Type B pancreatic cell (in vitro differentiated cells): ENCODE data around the gene CD151. TPM values are rescaled to one million over a fixed set of nuclear protein-coding genes. Genes with fewer than 3 reads are reported as not detected.

Experiments used
- DNase-seq: peaks from one replicate; pipeline ENCODE4 v3.0.0; 2021; ENCODE audit warnings: mixed read lengths; ENCODE audit not compliant: unreplicated experiment; ENCODE audit errors: extremely low spot score
- H3K27ac Mint-ChIP-seq: 2 replicates; pipeline ENCODE4 v1.8.0; 2021; ENCODE audit warnings: mild to moderate bottlenecking, mixed read lengths
- H3K27me3 Mint-ChIP-seq: 2 replicates; pipeline ENCODE4 v1.8.0; 2021; ENCODE audit warnings: mixed read lengths
- H3K36me3 Mint-ChIP-seq: 2 replicates; pipeline ENCODE4 v1.8.0; 2021; ENCODE audit warnings: mixed read lengths
- H3K4me1 Mint-ChIP-seq: one replicate; pipeline ENCODE4 v1.8.0; 2021; ENCODE audit warnings: mixed read lengths; ENCODE audit not compliant: unreplicated experiment
- H3K4me3 Mint-ChIP-seq: 2 replicates; pipeline ENCODE4 v1.8.0; 2021; ENCODE audit warnings: mild to moderate bottlenecking, mixed read lengths
- H3K9me3 Mint-ChIP-seq: 2 replicates; pipeline ENCODE4 v1.8.0; 2021; ENCODE audit warnings: mixed read lengths
- total RNA-seq: library from RNA; stranded (reverse); gene quantifications from 2 replicates; pipeline ENCODE4 v1.2.1, GENCODE V29; 2021; ENCODE audit warnings: low replicate concordance
- TF ChIP-seq, protein P1 (sequence below): fragments of 200-600 bp; sonication (generic); conservative IDR thresholded peaks from 2 replicates; pipeline ENCODE4 v1.5.0; 2021; ENCODE audit warnings: antibody characterized with exemption, mild to moderate bottlenecking

The CD151 gene
- total RNA-seq, 1 donor from 2014 or later: 126 TPM

DNA sequence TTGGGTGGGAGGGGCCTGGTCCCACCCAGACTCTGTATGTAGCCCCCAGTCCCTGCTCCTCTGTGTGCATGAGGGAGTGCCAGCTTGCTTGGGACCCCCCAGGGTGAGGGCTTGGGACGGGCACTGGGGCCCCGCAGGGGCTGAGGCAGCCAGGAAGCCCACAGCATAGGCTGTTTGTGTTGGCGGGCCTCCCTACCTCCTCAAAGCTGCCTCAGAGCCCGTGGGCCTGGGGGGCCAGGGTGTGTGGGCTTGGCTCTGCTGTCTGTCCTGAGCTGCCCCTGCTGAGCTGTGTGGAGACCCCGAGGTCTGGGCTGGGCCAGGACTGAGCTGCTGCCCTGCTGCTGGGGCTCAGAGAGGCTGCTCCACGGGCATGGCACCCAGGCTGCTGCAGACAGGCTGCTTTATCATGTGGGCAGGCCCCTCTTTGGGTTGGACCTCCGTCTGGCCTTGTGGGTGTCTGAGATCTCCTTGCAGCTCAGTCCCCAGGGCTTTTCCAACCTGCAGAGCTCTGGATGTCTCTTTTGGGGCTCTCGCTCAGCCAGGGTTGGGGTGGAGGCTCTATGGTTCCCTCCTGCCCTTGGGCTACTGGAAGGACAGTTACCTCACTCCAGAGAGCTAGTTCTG lies 13.2 kb downstream of the CD151 start:
- Mint-ChIP-seq H3K4me3 (peak overlapping the region; percentile 67), H3K27ac (no peak overlapping the region)

DNA sequence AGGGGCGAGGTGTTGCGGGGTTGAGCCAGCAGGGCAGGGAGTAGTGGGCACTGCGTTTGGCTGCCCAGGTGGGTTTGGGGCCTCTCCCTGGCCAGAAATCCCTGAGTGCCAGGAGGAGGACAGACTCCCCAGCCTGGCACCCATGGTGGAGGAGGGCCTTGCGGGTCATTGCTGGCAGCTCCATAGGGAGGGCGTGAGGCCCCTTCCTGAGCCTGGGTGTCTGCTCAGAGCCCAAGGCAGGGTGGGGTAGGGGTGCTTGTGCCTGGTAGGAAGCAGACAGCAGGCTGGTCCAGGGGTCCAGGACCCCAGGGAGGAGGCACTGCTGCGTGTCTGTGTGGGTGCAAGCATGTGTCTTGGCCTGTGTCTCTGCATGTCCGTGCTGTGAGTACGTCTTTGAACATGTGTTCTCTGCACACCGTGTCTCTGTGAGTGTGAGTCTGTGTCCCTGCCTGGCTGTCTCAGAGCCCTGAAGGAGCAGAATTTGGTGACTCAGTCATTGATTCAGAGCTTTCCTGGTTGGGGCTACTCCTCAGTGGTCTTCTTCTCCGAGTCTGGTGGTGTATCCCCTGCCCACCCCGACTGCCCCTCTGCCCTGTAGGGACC lies 13.8 kb downstream of the CD151 start:
- no peak for DNase-seq
- Mint-ChIP-seq H3K4me3 (peak overlapping the region; percentile 67), H3K9me3 (no peaks in the 10 kb centered on the region), H3K27me3 (no peaks in the 10 kb centered on the region), H3K27ac (no peak overlapping the region), H3K4me1 (peaks cover 9% of the 10 kb centered on the region), H3K36me3 (no peaks in the 10 kb centered on the region)
- TF ChIP-seq, protein P1, sequence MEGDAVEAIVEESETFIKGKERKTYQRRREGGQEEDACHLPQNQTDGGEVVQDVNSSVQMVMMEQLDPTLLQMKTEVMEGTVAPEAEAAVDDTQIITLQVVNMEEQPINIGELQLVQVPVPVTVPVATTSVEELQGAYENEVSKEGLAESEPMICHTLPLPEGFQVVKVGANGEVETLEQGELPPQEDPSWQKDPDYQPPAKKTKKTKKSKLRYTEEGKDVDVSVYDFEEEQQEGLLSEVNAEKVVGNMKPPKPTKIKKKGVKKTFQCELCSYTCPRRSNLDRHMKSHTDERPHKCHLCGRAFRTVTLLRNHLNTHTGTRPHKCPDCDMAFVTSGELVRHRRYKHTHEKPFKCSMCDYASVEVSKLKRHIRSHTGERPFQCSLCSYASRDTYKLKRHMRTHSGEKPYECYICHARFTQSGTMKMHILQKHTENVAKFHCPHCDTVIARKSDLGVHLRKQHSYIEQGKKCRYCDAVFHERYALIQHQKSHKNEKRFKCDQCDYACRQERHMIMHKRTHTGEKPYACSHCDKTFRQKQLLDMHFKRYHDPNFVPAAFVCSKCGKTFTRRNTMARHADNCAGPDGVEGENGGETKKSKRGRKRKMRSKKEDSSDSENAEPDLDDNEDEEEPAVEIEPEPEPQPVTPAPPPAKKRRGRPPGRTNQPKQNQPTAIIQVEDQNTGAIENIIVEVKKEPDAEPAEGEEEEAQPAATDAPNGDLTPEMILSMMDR: no peak

More for the DNA sequence above, 13.2 kb downstream of the CD151 start:
- Mint-ChIP-seq H3K27me3 (no peaks in the 10 kb centered on the region), H3K36me3 (no peaks in the 10 kb centered on the region), H3K9me3 (no peaks in the 10 kb centered on the region), H3K4me1 (peaks cover 13% of the 10 kb centered on the region)
- no peak for DNase-seq
- TF ChIP-seq, protein P1: no peak

DNA sequence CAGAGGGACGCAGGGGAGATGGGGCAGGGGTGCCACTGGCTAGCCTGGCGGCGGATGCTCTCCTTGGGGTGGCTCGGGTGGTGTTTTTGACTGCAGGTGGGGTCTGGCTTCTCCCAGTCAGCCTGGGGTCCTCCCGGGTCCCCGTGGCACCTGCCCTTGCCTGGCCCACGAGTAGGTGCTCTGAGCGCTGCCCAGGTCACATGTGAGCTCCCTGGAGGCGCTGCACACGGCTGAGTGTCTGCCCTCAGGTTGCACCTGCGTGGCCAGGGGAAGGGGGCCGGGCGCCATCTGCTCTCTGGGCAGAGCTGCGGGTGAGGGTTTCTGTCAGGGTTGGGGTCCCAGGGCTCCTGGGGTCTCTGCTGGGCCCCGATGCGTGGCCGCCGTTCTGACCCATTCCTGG lies 15.1 kb downstream of the CD151 start:
- no peak for DNase-seq
- Mint-ChIP-seq H3K27ac (no peak overlapping the region), H3K4me3 (no peak overlapping the region)

DNA sequence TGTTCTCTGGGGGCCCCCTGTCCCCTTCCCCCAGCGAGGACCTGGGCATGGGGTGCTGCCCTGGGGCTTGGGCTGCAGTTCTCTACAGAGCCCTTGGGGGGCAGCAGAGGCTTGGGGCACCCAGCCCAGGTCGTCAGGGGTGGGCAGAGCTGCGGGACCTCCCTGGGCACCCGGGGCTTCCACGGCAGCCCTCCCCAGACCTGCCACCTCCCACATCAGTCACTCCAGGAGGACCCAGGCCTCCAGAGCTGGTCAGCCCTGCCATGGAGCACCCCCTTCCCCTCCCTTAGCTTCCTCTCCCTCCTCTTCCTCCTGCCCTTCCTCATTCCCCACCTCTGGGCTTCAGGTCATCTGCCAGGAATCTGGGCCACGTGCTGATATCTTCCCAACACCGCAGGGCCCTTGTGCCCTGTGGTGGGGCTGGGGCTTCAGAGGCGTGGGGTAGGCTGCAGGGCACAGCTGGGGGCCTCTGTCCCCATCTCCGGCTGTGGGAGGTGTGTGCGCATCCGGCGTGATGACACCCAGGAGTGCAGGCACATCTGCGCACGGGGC lies 15.7 kb downstream of the CD151 start:
- Mint-ChIP-seq H3K27me3 (peaks cover 3% of the 10 kb centered on the region), H3K27ac (no peak overlapping the region), H3K4me3 (peak overlapping the region; percentile 68), H3K9me3 (no peaks in the 10 kb centered on the region), H3K36me3 (no peaks in the 10 kb centered on the region), H3K4me1 (peaks cover 9% of the 10 kb centered on the region)
- TF ChIP-seq, protein P1: peak; percentile 79
- DNase-seq: no peak

More for the DNA sequence above, 15.1 kb downstream of the CD151 start:
- Mint-ChIP-seq H3K4me1 (peaks cover 9% of the 10 kb centered on the region), H3K36me3 (no peaks in the 10 kb centered on the region), H3K27me3 (peaks cover 3% of the 10 kb centered on the region), H3K9me3 (no peaks in the 10 kb centered on the region)
- TF ChIP-seq, protein P1: no peak

DNA sequence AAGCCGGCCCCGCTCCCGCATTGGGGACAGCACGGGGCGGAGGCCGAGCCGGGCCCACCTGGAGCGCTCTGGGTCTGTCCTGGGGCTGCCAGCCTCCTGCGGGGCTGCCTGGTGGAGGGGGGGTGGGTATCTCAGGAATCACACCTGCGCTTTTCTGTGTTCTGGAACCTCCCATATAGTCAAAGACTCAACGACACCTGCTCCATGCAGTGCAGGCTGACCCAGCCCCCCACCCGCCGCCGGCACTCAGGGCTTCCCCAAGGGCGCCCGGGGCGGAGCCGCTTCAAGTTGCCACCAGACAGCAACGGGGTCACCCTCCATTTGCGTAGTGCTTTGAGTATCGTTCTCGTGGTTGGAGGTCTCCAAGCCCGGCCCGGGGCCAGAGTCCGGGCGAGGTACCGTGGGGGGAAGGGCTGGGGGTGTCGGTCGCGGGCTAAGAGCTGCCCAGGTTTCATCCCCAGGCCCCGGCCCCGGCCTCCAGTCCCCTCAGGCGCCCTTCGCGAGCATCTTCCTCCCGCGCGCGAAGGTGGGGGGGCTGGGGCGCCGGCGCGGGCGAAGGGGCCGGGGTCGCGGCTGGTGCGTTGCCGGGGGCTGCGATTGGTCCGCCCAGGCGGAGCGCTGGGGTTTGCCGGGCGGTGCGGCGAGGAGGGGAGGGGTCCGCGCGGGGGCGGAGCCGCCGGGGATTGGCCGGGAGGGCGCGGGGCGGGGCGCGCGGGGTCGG lies 16.5 kb downstream of the CD151 start:
- Mint-ChIP-seq H3K4me1 (peaks cover 9% of the 10 kb centered on the region), H3K4me3 (peak overlapping the region; percentile 72), H3K36me3 (no peaks in the 10 kb centered on the region), H3K27ac (no peak overlapping the region), H3K9me3 (no peaks in the 10 kb centered on the region), H3K27me3 (peaks cover 3% of the 10 kb centered on the region)
- peak; percentile 85 for DNase-seq
- TF ChIP-seq, protein P1: no peak
